ENCODE data around the gene KRT4.

KRT4 gene

GRCh38 chr12:52826611-52827498, 12.9 kb upstream of the KRT4 start:
- Histone ChIP-seq H3K4me1 (ENCODE audit: control insufficient read depth, insufficient read depth, low read length) (peaks cover 6% of the 10 kb centered on the region; the same call in 1 of the 2 replicates), H3K27ac (ENCODE audit: low read depth, low read length) (no peak overlapping the region), H3K9ac (ENCODE audit: low read depth, low read length) (no peak overlapping the region), H3K36me3 (ENCODE audit: control insufficient read depth, insufficient read depth, low read length) (no peaks in the 10 kb centered on the region), H3K9me3 (ENCODE audit: control insufficient read depth, insufficient read depth, low read length) (no peaks in the 10 kb centered on the region), H3K27me3 (ENCODE audit: control insufficient read depth, insufficient read depth, low read length) (no peaks in the 10 kb centered on the region), H3K4me3 (ENCODE audit: low read depth, low read length) (no peak overlapping the region)

GRCh38 chr12:52825961-52826360, 12.0 kb upstream of the KRT4 start:
- no peaks in the 10 kb centered on the region for H3K27me3 ChIP-seq (ENCODE audit: control insufficient read depth, insufficient read depth, low read length)
- no peaks in the 10 kb centered on the region for H3K36me3 ChIP-seq (ENCODE audit: control insufficient read depth, insufficient read depth, low read length)

GRCh38 chr12:52824741-52825410, 11.0 kb upstream of the KRT4 start:
- Histone ChIP-seq H3K36me3 (ENCODE audit: control insufficient read depth, insufficient read depth, low read length) (no peaks in the 10 kb centered on the region), H3K27ac (ENCODE audit: low read depth, low read length) (no peak overlapping the region), H3K9me3 (ENCODE audit: control insufficient read depth, insufficient read depth, low read length) (no peaks in the 10 kb centered on the region), H3K4me3 (ENCODE audit: low read depth, low read length) (no peak overlapping the region), H3K4me1 (ENCODE audit: control insufficient read depth, insufficient read depth, low read length) (peaks cover 6% of the 10 kb centered on the region; the same call in 1 of the 2 replicates), H3K27me3 (ENCODE audit: control insufficient read depth, insufficient read depth, low read length) (no peaks in the 10 kb centered on the region), H3K9ac (ENCODE audit: low read depth, low read length) (no peak overlapping the region)

More at GRCh38 chr12:52825961-52826360, 12.0 kb upstream of the KRT4 start:
- H3K9ac ChIP-seq (ENCODE audit: low read depth, low read length): no peak overlapping the region
- H3K4me1 ChIP-seq (ENCODE audit: control insufficient read depth, insufficient read depth, low read length): peaks cover 6% of the 10 kb centered on the region; the same call in 1 of the 2 replicates
- H3K27ac ChIP-seq (ENCODE audit: low read depth, low read length): no peak overlapping the region
- H3K4me3 ChIP-seq (ENCODE audit: low read depth, low read length): no peak overlapping the region
- no peaks in the 10 kb centered on the region for H3K9me3 ChIP-seq (ENCODE audit: control insufficient read depth, insufficient read depth, low read length)

GRCh38 chr12:52823761-52824450, 10.0 kb upstream of the KRT4 start:
- no peaks in the 10 kb centered on the region for H3K27me3 ChIP-seq (ENCODE audit: control insufficient read depth, insufficient read depth, low read length)

GRCh38 chr12:52822771-52823510, 9.0 kb upstream of the KRT4 start:
- Histone ChIP-seq H3K27ac (ENCODE audit: low read depth, low read length) (no peak overlapping the region), H3K36me3 (ENCODE audit: control insufficient read depth, insufficient read depth, low read length) (no peaks in the 10 kb centered on the region), H3K9me3 (ENCODE audit: control insufficient read depth, insufficient read depth, low read length) (no peaks in the 10 kb centered on the region), H3K9ac (ENCODE audit: low read depth, low read length) (no peak overlapping the region), H3K4me3 (ENCODE audit: low read depth, low read length) (no peak overlapping the region), H3K27me3 (ENCODE audit: control insufficient read depth, insufficient read depth, low read length) (no peaks in the 10 kb centered on the region), H3K4me1 (ENCODE audit: control insufficient read depth, insufficient read depth, low read length) (peaks cover 6% of the 10 kb centered on the region; the same call in 1 of the 2 replicates)

More at GRCh38 chr12:52823761-52824450, 10.0 kb upstream of the KRT4 start:
- Histone ChIP-seq H3K36me3 (ENCODE audit: control insufficient read depth, insufficient read depth, low read length) (no peaks in the 10 kb centered on the region), H3K4me3 (ENCODE audit: low read depth, low read length) (no peak overlapping the region), H3K9ac (ENCODE audit: low read depth, low read length) (no peak overlapping the region), H3K4me1 (ENCODE audit: control insufficient read depth, insufficient read depth, low read length) (peaks cover 6% of the 10 kb centered on the region; the same call in 1 of the 2 replicates), H3K27ac (ENCODE audit: low read depth, low read length) (no peak overlapping the region), H3K9me3 (ENCODE audit: control insufficient read depth, insufficient read depth, low read length) (no peaks in the 10 kb centered on the region)

- H3K36me3 ChIP-seq (ENCODE audit: control insufficient read depth, insufficient read depth, low read length): no peaks in the 10 kb centered on the region
- no peaks in the 10 kb centered on the region for H3K9me3 ChIP-seq (ENCODE audit: control insufficient read depth, insufficient read depth, low read length)
- no peak overlapping the region for H3K27ac ChIP-seq (ENCODE audit: low read depth, low read length)
- no peaks in the 10 kb centered on the region for H3K27me3 ChIP-seq (ENCODE audit: control insufficient read depth, insufficient read depth, low read length)
- no peak overlapping the region for H3K4me3 ChIP-seq (ENCODE audit: low read depth, low read length)
- H3K4me1 ChIP-seq (ENCODE audit: control insufficient read depth, insufficient read depth, low read length): no peaks in the 10 kb centered on the region
- H3K9ac ChIP-seq (ENCODE audit: low read depth, low read length): no peak overlapping the region
Measured at GRCh38 chr12:52821826-52822660, 8.1 kb upstream of the KRT4 start.

- H3K4me3 ChIP-seq (ENCODE audit: low read depth, low read length): no peak overlapping the region
- no peaks in the 10 kb centered on the region for H3K36me3 ChIP-seq (ENCODE audit: control insufficient read depth, insufficient read depth, low read length)
- no peaks in the 10 kb centered on the region for H3K27me3 ChIP-seq (ENCODE audit: control insufficient read depth, insufficient read depth, low read length)
- H3K4me1 ChIP-seq (ENCODE audit: control insufficient read depth, insufficient read depth, low read length): no peaks in the 10 kb centered on the region
- no peaks in the 10 kb centered on the region for H3K9me3 ChIP-seq (ENCODE audit: control insufficient read depth, insufficient read depth, low read length)
- H3K27ac ChIP-seq (ENCODE audit: low read depth, low read length): no peak overlapping the region
- H3K9ac ChIP-seq (ENCODE audit: low read depth, low read length): no peak overlapping the region
Measured at GRCh38 chr12:52821071-52821730, 7.3 kb upstream of the KRT4 start.

- Histone ChIP-seq H3K27ac (ENCODE audit: low read depth, low read length) (no peak overlapping the region), H3K36me3 (ENCODE audit: control insufficient read depth, insufficient read depth, low read length) (no peaks in the 10 kb centered on the region), H3K4me3 (ENCODE audit: low read depth, low read length) (no peak overlapping the region), H3K9ac (ENCODE audit: low read depth, low read length) (no peak overlapping the region), H3K27me3 (ENCODE audit: control insufficient read depth, insufficient read depth, low read length) (no peaks in the 10 kb centered on the region), H3K9me3 (ENCODE audit: control insufficient read depth, insufficient read depth, low read length) (no peaks in the 10 kb centered on the region), H3K4me1 (ENCODE audit: control insufficient read depth, insufficient read depth, low read length) (no peaks in the 10 kb centered on the region)
Measured at GRCh38 chr12:52820521-52820920, 6.6 kb upstream of the KRT4 start.

- no peaks in the 10 kb centered on the region for H3K9me3 ChIP-seq (ENCODE audit: control insufficient read depth, insufficient read depth, low read length)
- H3K27me3 ChIP-seq (ENCODE audit: control insufficient read depth, insufficient read depth, low read length): no peaks in the 10 kb centered on the region
- H3K4me1 ChIP-seq (ENCODE audit: control insufficient read depth, insufficient read depth, low read length): no peaks in the 10 kb centered on the region
- H3K36me3 ChIP-seq (ENCODE audit: control insufficient read depth, insufficient read depth, low read length): no peaks in the 10 kb centered on the region
- H3K4me3 ChIP-seq (ENCODE audit: low read depth, low read length): no peak overlapping the region
- no peak overlapping the region for H3K9ac ChIP-seq (ENCODE audit: low read depth, low read length)
- H3K27ac ChIP-seq (ENCODE audit: low read depth, low read length): no peak overlapping the region
Measured at GRCh38 chr12:52819731-52820510, 6.0 kb upstream of the KRT4 start.

Data from HUES48 (cell line).